ENCODE data around the gene CDH4.

DNA sequence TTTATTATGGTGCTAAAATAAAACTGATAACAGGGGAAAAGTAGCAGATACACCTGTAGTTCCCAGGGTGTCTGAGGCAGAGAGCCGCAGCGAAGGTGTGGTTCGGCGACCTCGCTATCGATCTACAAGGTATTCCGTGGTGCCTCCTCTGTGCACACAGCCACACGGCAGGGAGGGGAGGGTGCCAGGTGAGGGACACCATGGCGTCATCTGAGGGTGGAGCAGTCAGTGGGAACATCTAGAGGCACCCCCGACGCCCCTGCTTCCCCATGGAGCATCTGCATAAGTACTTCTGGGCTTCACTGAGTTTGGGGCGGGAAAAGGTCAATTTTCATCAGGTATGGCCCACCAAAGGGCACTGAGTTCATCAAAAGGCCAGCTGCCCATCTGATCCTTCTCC, 570.3 kb downstream of the CDH4 start:
- TF ChIP-seq CREB1 (IDR thresholded peaks at IDR 0.05; ENCODE audit: low read depth) (no peak), CEBPB (IDR thresholded peaks at IDR 0.05) (no peak), TAF1 (IDR thresholded peaks at IDR 0.05; ENCODE audit: low read depth) (no peak), TEAD4 (IDR thresholded peaks at IDR 0.05) (no peak), FOXM1 (IDR thresholded peaks at IDR 0.05; ENCODE audit: borderline replicate concordance, low read depth) (no peak), EP300 (IDR thresholded peaks at IDR 0.05; ENCODE audit: borderline replicate concordance) (no peak), RAD21 (IDR thresholded peaks at IDR 0.05; ENCODE audit: low read depth) (no peak), TCF12 (IDR thresholded peaks at IDR 0.05; ENCODE audit: low read depth) (no peak)
- TF ChIP-seq, protein P1, sequence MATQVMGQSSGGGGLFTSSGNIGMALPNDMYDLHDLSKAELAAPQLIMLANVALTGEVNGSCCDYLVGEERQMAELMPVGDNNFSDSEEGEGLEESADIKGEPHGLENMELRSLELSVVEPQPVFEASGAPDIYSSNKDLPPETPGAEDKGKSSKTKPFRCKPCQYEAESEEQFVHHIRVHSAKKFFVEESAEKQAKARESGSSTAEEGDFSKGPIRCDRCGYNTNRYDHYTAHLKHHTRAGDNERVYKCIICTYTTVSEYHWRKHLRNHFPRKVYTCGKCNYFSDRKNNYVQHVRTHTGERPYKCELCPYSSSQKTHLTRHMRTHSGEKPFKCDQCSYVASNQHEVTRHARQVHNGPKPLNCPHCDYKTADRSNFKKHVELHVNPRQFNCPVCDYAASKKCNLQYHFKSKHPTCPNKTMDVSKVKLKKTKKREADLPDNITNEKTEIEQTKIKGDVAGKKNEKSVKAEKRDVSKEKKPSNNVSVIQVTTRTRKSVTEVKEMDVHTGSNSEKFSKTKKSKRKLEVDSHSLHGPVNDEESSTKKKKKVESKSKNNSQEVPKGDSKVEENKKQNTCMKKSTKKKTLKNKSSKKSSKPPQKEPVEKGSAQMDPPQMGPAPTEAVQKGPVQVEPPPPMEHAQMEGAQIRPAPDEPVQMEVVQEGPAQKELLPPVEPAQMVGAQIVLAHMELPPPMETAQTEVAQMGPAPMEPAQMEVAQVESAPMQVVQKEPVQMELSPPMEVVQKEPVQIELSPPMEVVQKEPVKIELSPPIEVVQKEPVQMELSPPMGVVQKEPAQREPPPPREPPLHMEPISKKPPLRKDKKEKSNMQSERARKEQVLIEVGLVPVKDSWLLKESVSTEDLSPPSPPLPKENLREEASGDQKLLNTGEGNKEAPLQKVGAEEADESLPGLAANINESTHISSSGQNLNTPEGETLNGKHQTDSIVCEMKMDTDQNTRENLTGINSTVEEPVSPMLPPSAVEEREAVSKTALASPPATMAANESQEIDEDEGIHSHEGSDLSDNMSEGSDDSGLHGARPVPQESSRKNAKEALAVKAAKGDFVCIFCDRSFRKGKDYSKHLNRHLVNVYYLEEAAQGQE (IDR thresholded peaks at IDR 0.05; ENCODE audit: low read depth), result no peak
- TF ChIP-seq, protein P2, sequence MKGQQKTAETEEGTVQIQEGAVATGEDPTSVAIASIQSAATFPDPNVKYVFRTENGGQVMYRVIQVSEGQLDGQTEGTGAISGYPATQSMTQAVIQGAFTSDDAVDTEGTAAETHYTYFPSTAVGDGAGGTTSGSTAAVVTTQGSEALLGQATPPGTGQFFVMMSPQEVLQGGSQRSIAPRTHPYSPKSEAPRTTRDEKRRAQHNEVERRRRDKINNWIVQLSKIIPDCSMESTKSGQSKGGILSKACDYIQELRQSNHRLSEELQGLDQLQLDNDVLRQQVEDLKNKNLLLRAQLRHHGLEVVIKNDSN (IDR thresholded peaks at IDR 0.05), result no peak

Data from Ishikawa (cell line).